ENCODE data around the gene STIL.
A peak's percentile ranks its signal among the peaks of the same experiment; 100 is the strongest.

Gene STIL

GRCh38 chr1:47238935-47239592, 74.9 kb downstream of the STIL start:
- H3K4me1 ChIP-seq (ENCODE audit: control insufficient read depth, insufficient read depth, low read length): no peaks in the 10 kb centered on the region
- H3K27me3 ChIP-seq (ENCODE audit: control insufficient read depth in 1 of 2, insufficient read depth in 2 of 2, low read length in 2 of 2): peaks cover 8 to 23% of the 10 kb centered on the region in 2 donors
- no peak overlapping the region for H3K9ac ChIP-seq (ENCODE audit: low read length in 2 of 2)
- H3K9me3 ChIP-seq (ENCODE audit: control insufficient read depth in 2 of 2, low read length in 2 of 2): no peaks in the 10 kb centered on the region
- no peak overlapping the region for H3K4me3 ChIP-seq (ENCODE audit: low read length in 2 of 2)
- H3K36me3 ChIP-seq (ENCODE audit: control insufficient read depth in 2 of 2, insufficient read depth in 2 of 2, low read length in 2 of 2): no peaks in the 10 kb centered on the region
- no peak overlapping the region for H3K27ac ChIP-seq (ENCODE audit: low read length)

DNA sequence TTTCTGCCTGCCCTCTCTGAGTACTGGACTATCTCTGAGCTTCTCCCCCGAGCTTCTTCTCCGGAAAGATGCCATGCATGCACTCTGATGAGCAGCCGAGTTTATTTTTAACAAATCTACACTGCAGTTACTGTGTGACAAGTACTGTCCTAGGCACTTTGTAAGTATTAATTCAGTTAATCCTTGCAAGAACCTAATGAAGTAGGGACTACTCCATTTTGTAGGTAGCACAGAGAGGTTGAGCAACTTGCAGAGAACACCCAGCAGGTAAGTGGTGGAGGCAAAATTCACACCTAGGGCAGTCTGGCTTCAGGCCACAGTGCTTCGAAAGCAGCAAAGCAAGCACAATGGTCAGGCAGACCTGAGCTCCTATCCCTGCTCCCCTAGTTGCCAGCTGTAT, 78.1 kb downstream of the STIL start:
- H3K9ac ChIP-seq (ENCODE audit: low read length in 2 of 2): no peak overlapping the region
- no peak overlapping the region for H3K27ac ChIP-seq (ENCODE audit: low read length)
- peaks cover 36 to 38% of the 10 kb centered on the region in 2 donors for H3K27me3 ChIP-seq (ENCODE audit: control insufficient read depth in 1 of 2, insufficient read depth in 2 of 2, low read length in 2 of 2)
- peaks cover 10% of the 10 kb centered on the region for H3K4me1 ChIP-seq (ENCODE audit: control insufficient read depth, insufficient read depth, low read length)
- H3K4me3 ChIP-seq (ENCODE audit: low read length in 2 of 2): no peak overlapping the region
- H3K36me3 ChIP-seq (ENCODE audit: control insufficient read depth in 2 of 2, insufficient read depth in 2 of 2, low read length in 2 of 2): no peaks in the 10 kb centered on the region
- H3K9me3 ChIP-seq (ENCODE audit: control insufficient read depth in 2 of 2, low read length in 2 of 2): peaks cover 0 to 2% of the 10 kb centered on the region in 2 donors

GRCh38 chr1:47235241-47235681, 78.7 kb downstream of the STIL start:
- Histone ChIP-seq H3K4me3 (ENCODE audit: low read length in 2 of 2) (no peak overlapping the region), H3K9me3 (ENCODE audit: control insufficient read depth in 2 of 2, low read length in 2 of 2) (peaks cover 0 to 2% of the 10 kb centered on the region in 2 donors), H3K27ac (ENCODE audit: low read length) (no peak overlapping the region), H3K27me3 (ENCODE audit: control insufficient read depth in 1 of 2, insufficient read depth in 2 of 2, low read length in 2 of 2) (peaks cover 42% of the 10 kb centered on the region in 2 donors), H3K4me1 (ENCODE audit: control insufficient read depth, insufficient read depth, low read length) (peaks cover 10% of the 10 kb centered on the region), H3K9ac (ENCODE audit: low read length in 2 of 2) (no peak overlapping the region), H3K36me3 (ENCODE audit: control insufficient read depth in 2 of 2, insufficient read depth in 2 of 2, low read length in 2 of 2) (no peaks in the 10 kb centered on the region)

- Histone ChIP-seq H3K36me3 (ENCODE audit: control insufficient read depth in 2 of 2, insufficient read depth in 2 of 2, low read length in 2 of 2) (no peaks in the 10 kb centered on the region), H3K4me3 (ENCODE audit: low read length in 2 of 2) (no peak overlapping the region), H3K9ac (ENCODE audit: low read length in 2 of 2) (no peak overlapping the region), H3K9me3 (ENCODE audit: control insufficient read depth in 2 of 2, low read length in 2 of 2) (peaks cover 0 to 2% of the 10 kb centered on the region in 2 donors), H3K27ac (ENCODE audit: low read length) (no peak overlapping the region), H3K27me3 (ENCODE audit: control insufficient read depth in 1 of 2, insufficient read depth in 2 of 2, low read length in 2 of 2) (peaks cover 62 to 63% of the 10 kb centered on the region in 2 donors), H3K4me1 (ENCODE audit: control insufficient read depth, insufficient read depth, low read length) (peaks cover 14% of the 10 kb centered on the region)
These were observed 80.8 kb downstream of the STIL start for GRCh38 chr1:47233186-47233585.

GRCh38 chr1:47232187-47232874, 81.6 kb downstream of the STIL start, which contains the start of gene TAL1:
TSS of gene TAL1 (minus strand) at chr1:47232225. CDS start at chr1:47225888, 6,337 bp downstream.
- Histone ChIP-seq H3K36me3 (ENCODE audit: control insufficient read depth in 2 of 2, insufficient read depth in 2 of 2, low read length in 2 of 2) (no peaks in the 10 kb centered on the region), H3K9ac (ENCODE audit: low read length in 2 of 2) (peak within 1 kb of the TSS in 1 of 2 donors; percentile 29), H3K27me3 (ENCODE audit: control insufficient read depth in 1 of 2, insufficient read depth in 2 of 2, low read length in 2 of 2) (peaks cover 69 to 71% of the 10 kb centered on the region in 2 donors), H3K4me3 (ENCODE audit: low read length in 2 of 2) (peak within 1 kb of the TSS; percentile 51 to 66), H3K4me1 (ENCODE audit: control insufficient read depth, insufficient read depth, low read length) (peaks cover 14% of the 10 kb centered on the region), H3K9me3 (ENCODE audit: control insufficient read depth in 2 of 2, low read length in 2 of 2) (peaks cover 0 to 2% of the 10 kb centered on the region in 2 donors), H3K27ac (ENCODE audit: low read length) (peak within 1 kb of the TSS; percentile 31)

GRCh38 chr1:47231301-47232186, 82.4 kb downstream of the STIL start:
- Histone ChIP-seq H3K36me3 (ENCODE audit: control insufficient read depth in 2 of 2, insufficient read depth in 2 of 2, low read length in 2 of 2) (no peaks in the 10 kb centered on the region), H3K4me1 (ENCODE audit: control insufficient read depth, insufficient read depth, low read length) (peaks cover 14% of the 10 kb centered on the region), H3K27ac (ENCODE audit: low read length) (peak overlapping the region; percentile 31), H3K27me3 (ENCODE audit: control insufficient read depth in 1 of 2, insufficient read depth in 2 of 2, low read length in 2 of 2) (peaks cover 76 to 79% of the 10 kb centered on the region in 2 donors), H3K9ac (ENCODE audit: low read length in 2 of 2) (peak overlapping the region in 1 of 2 donors; percentile 29), H3K9me3 (ENCODE audit: control insufficient read depth in 2 of 2, low read length in 2 of 2) (peaks cover 0 to 2% of the 10 kb centered on the region in 2 donors), H3K4me3 (ENCODE audit: low read length in 2 of 2) (peak overlapping the region; percentile 51 to 66)

GRCh38 chr1:47230692-47231300, 83.2 kb downstream of the STIL start:
- Histone ChIP-seq H3K36me3 (ENCODE audit: control insufficient read depth in 2 of 2, insufficient read depth in 2 of 2, low read length in 2 of 2) (no peaks in the 10 kb centered on the region), H3K4me3 (ENCODE audit: low read length in 2 of 2) (peak overlapping the region in 1 of 2 donors; percentile 66), H3K27ac (ENCODE audit: low read length) (no peak overlapping the region), H3K4me1 (ENCODE audit: control insufficient read depth, insufficient read depth, low read length) (peaks cover 14% of the 10 kb centered on the region), H3K9me3 (ENCODE audit: control insufficient read depth in 2 of 2, low read length in 2 of 2) (peaks cover 0 to 2% of the 10 kb centered on the region in 2 donors), H3K9ac (ENCODE audit: low read length in 2 of 2) (peak overlapping the region in 1 of 2 donors; percentile 36), H3K27me3 (ENCODE audit: control insufficient read depth in 1 of 2, insufficient read depth in 2 of 2, low read length in 2 of 2) (peaks cover 80 to 86% of the 10 kb centered on the region in 2 donors)

DNA sequence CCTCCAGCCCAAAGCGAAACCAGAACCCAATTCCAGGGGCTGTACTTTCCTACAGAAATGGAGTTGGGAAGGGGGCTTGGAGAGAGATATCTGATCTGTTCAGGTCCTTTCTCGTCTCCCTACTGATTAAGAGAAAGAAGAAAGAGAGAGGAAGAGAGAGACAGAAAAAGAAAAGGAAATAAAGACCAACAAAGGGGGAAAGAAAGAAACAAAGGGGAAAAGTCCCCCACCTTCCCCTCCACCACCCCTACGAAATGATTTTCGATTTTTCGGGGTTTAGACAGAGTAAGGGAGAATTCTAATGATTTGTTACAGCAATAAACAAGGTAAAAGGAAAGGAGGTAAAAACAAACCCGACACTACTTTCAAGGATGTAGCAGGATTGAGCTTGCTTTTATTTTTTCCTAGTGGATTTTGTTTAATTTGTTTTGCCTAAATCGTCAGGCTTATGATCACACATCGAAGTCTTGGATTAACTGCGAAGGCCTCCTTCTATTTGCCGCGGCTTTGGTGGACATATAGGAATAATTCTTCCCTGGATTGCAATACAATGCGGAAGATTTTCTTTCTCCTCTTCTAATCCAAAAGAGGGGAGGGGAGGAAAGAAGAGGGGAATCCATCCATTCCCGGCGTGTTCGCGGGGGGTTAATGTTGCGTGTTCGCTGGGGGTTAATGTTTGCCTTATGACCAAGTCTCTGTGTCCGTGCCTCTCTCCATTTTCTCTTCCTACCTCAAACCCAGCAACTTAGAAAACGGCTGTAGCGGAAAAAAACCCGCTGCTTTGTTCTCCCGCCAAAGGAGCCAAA, 83.9 kb downstream of the STIL start:
- Histone ChIP-seq H3K9me3 (ENCODE audit: control insufficient read depth in 2 of 2, low read length in 2 of 2) (peaks cover 0 to 2% of the 10 kb centered on the region in 2 donors), H3K27ac (ENCODE audit: low read length) (peak overlapping the region; percentile 24), H3K4me3 (ENCODE audit: low read length in 2 of 2) (peak overlapping the region in 1 of 2 donors; percentile 66), H3K36me3 (ENCODE audit: control insufficient read depth in 2 of 2, insufficient read depth in 2 of 2, low read length in 2 of 2) (no peaks in the 10 kb centered on the region), H3K4me1 (ENCODE audit: control insufficient read depth, insufficient read depth, low read length) (peaks cover 19% of the 10 kb centered on the region), H3K9ac (ENCODE audit: low read length in 2 of 2) (peak overlapping the region in 1 of 2 donors; percentile 36), H3K27me3 (ENCODE audit: control insufficient read depth in 1 of 2, insufficient read depth in 2 of 2, low read length in 2 of 2) (peaks cover 81 to 91% of the 10 kb centered on the region in 2 donors)

DNA sequence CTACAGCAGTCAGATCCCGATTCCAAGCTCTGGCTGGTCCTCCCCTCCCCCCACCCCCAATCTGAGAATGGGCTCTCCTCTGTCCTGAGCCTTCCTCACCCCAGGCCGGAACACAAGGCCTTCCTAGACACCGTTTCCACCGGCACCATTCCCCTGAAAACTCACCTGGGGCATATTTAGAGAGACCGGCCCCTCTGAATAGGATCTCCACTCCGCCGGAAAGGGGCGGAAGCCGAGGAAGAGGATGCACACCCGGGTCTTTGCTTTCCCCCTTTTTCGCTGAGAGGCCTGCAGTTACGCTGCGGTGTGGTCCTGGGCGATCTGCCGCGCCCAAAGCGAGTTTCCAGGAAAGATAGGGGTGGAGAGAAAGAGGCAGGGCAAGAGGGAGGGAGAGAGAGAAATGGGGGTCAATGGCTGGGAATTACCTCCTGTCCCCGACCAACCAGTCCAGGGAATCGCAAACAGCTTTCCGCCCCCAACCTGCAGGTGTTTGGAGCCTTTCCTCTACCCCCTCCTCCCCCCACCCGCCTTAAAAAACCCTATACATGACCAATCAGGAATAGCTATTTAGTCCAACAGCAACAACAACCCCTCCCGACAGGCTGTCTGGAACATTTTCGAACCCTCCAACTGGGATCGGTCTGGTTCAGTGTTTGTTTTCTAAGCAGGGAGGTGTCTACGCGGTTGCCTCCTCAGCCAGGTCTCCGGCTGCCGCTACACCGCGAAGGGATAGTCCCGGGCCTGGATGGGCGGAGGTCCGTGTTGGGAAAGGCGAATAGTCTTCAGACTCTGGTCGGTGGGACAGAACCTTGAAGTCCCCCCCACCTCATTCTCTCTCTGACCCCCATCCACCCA, 84.7 kb downstream of the STIL start:
- peaks cover 21% of the 10 kb centered on the region for H3K4me1 ChIP-seq (ENCODE audit: control insufficient read depth, insufficient read depth, low read length)
- H3K27ac ChIP-seq (ENCODE audit: low read length): peak overlapping the region; percentile 24

More for the DNA sequence above, 84.7 kb downstream of the STIL start:
- Histone ChIP-seq H3K9me3 (ENCODE audit: control insufficient read depth in 2 of 2, low read length in 2 of 2) (peaks cover 0 to 2% of the 10 kb centered on the region in 2 donors), H3K36me3 (ENCODE audit: control insufficient read depth in 2 of 2, insufficient read depth in 2 of 2, low read length in 2 of 2) (no peaks in the 10 kb centered on the region), H3K9ac (ENCODE audit: low read length in 2 of 2) (no peak overlapping the region), H3K4me3 (ENCODE audit: low read length in 2 of 2) (peak overlapping the region in 1 of 2 donors; percentile 35), H3K27me3 (ENCODE audit: control insufficient read depth in 1 of 2, insufficient read depth in 2 of 2, low read length in 2 of 2) (peaks cover 84 to 95% of the 10 kb centered on the region in 2 donors)
